ENCODE results near the gene EPHB3. TPM values are rescaled to one million over a fixed set of nuclear protein-coding genes. Genes with fewer than 3 reads are reported as not detected.

The EPHB3 gene
- polyA plus RNA-seq, 2 of the 4 experiments (the other 2 are of a cell fraction), result 0.36 to 0.50 TPM

GRCh38 chr3:184597829-184598573, 36.4 kb downstream of the EPHB3 start:
- Histone ChIP-seq H3K27ac (no peak overlapping the region), H3K4me3 (no peak overlapping the region), H3K4me2 (no peak overlapping the region), H3K4me1 (no peaks in the 10 kb centered on the region), H3K9me3 (no peaks in the 10 kb centered on the region)
- FAIRE-seq, result no peak
- DNase-seq (ENCODE audit: low read depth in 1 of 2, low spot score in 1 of 2), result no peak
- ChIA-PET POLR2A (no interaction called here), CTCF (interaction anchor here (0.7 to 3.3 kb wide), 3 partner anchors 19 to 179 kb away, joined by 3 to 9 read pairs (median 3); partner anchors contain the start of gene EPHB3)
- TF ChIP-seq, protein P1, sequence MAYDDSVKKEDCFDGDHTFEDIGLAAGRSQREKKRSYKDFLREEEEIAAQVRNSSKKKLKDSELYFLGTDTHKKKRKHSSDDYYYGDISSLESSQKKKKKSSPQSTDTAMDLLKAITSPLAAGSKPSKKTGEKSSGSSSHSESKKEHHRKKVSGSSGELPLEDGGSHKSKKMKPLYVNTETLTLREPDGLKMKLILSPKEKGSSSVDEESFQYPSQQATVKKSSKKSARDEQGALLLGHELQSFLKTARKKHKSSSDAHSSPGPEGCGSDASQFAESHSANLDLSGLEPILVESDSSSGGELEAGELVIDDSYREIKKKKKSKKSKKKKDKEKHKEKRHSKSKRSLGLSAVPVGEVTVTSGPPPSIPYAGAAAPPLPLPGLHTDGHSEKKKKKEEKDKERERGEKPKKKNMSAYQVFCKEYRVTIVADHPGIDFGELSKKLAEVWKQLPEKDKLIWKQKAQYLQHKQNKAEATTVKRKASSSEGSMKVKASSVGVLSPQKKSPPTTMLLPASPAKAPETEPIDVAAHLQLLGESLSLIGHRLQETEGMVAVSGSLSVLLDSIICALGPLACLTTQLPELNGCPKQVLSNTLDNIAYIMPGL (CRISPR knock-in tag; IDR thresholded peaks at IDR 0.05; ENCODE audit: borderline replicate concordance), result no peak
- TF ChIP-seq ZC3H11A (IDR thresholded peaks at IDR 0.05), result no peak
- no peak for TF ChIP-seq CEBPB (IDR thresholded peaks at IDR 0.05)
- TF ChIP-seq BHLHE40 (IDR thresholded peaks at IDR 0.05; ENCODE audit: low read depth, low read length), result no peak
- TF ChIP-seq, protein P2, sequence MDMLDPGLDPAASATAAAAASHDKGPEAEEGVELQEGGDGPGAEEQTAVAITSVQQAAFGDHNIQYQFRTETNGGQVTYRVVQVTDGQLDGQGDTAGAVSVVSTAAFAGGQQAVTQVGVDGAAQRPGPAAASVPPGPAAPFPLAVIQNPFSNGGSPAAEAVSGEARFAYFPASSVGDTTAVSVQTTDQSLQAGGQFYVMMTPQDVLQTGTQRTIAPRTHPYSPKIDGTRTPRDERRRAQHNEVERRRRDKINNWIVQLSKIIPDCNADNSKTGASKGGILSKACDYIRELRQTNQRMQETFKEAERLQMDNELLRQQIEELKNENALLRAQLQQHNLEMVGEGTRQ (IDR thresholded peaks at IDR 0.05), result no peak
- no peak for TF ChIP-seq MAFK (IDR thresholded peaks at IDR 0.05; ENCODE audit: partially characterized antibody)
- TF ChIP-seq MAX (IDR thresholded peaks at IDR 0.05), result no peak
- TF ChIP-seq CHD2 (IDR thresholded peaks at IDR 0.05; ENCODE audit: low read length, partially characterized antibody), result no peak
- no peak for TF ChIP-seq RARB (CRISPR knock-in tag; IDR thresholded peaks at IDR 0.05)
- 78% methylated on average over 19 of the region's 20 CpGs for WGBS (ENCODE audit: missing lambda C conversion rate)
- ATAC-seq, result no peak

- Histone ChIP-seq H3K4me2 (no peak overlapping the region), H3K4me3 (no peak overlapping the region), H3K9me3 (no peaks in the 10 kb centered on the region), H3K4me1 (no peaks in the 10 kb centered on the region), H3K27ac (no peak overlapping the region)
- ChIA-PET CTCF (interaction anchor here (1.1 to 3.3 kb wide), 2 partner anchors 37 to 179 kb away, joined by 3 to 9 read pairs; partner anchors contain the start of gene EPHB3), POLR2A (no interaction called here)
- 94% methylated on average over 5 of the region's 7 CpGs for WGBS (ENCODE audit: missing lambda C conversion rate)
- TF ChIP-seq SMC3 (IDR thresholded peaks at IDR 0.05), result no peak
- no peak for TF ChIP-seq SREBF2 (IDR thresholded peaks at IDR 0.05)
- TF ChIP-seq HOXA7 (CRISPR knock-in tag; IDR thresholded peaks at IDR 0.05), result no peak
- DNase-seq (ENCODE audit: low read depth in 1 of 2, low spot score in 1 of 2), result no peak
- no peak for ATAC-seq
- FAIRE-seq, result no peak
Observed at GRCh38 chr3:184598574-184598927, 37.0 kb downstream of the EPHB3 start.

DNA sequence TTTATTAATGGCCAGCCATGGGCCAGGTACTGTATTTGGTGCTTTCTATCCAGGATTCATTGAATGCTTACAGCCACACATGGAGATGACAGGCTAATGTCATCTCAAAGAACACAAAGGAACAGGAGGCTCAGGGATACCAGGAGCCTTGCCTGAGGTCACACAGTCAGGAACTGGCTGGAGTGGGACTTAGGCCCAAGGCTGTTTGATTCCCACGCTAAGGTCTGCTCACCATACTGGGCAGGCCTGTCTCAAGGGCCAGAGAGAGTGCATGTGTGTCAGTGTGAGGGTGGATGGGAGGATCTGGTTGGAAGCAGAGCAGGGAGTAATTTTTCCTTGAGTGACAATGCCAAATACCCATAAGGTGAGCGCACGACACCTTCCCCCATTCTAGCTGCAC, 37.6 kb downstream of the EPHB3 start:
- H3K4me3 ChIP-seq, result no peak overlapping the region
- no peak overlapping the region for H3K4me2 ChIP-seq
- WGBS (ENCODE audit: missing lambda C conversion rate), result 100% methylated on average over 3 of the region's 3 CpGs
- no peak for FAIRE-seq
- no peak for TF ChIP-seq HDAC2 (IDR thresholded peaks at IDR 0.05)
- TF ChIP-seq POLR2A (IDR thresholded peaks at IDR 0.05; ENCODE audit: low read length), result no peak
- TF ChIP-seq CHD4 (IDR thresholded peaks at IDR 0.05; ENCODE audit: borderline replicate concordance), result no peak
- no peak for TF ChIP-seq EHF (CRISPR knock-in tag; IDR thresholded peaks at IDR 0.05)
- no peak for TF ChIP-seq PBX3 (IDR thresholded peaks at IDR 0.05)
- no peak for TF ChIP-seq KDM1A (IDR thresholded peaks at IDR 0.05; ENCODE audit: low read depth)
- TF ChIP-seq BHLHE40 (IDR thresholded peaks at IDR 0.05; ENCODE audit: low read depth, low read length), result no peak
- TF ChIP-seq ESRRA (IDR thresholded peaks at IDR 0.05; ENCODE audit: borderline replicate concordance, low read length), result no peak
- no peak for TF ChIP-seq JUN (IDR thresholded peaks at IDR 0.05)
- TF ChIP-seq, protein P3, sequence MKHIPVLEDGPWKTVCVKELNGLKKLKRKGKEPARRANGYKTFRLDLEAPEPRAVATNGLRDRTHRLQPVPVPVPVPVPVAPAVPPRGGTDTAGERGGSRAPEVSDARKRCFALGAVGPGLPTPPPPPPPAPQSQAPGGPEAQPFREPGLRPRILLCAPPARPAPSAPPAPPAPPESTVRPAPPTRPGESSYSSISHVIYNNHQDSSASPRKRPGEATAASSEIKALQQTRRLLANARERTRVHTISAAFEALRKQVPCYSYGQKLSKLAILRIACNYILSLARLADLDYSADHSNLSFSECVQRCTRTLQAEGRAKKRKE (CRISPR knock-in tag; IDR thresholded peaks at IDR 0.05; ENCODE audit: low read depth), result no peak
- no peak overlapping the region for H3K27ac ChIP-seq
- ATAC-seq, result no peak
- no peak for DNase-seq (ENCODE audit: low read depth in 1 of 2, low spot score in 1 of 2)
- ChIA-PET POLR2A (no interaction called here), CTCF (interaction anchor here (3.3 kb wide), 1 partner anchor 38 kb away, joined by 9 read pairs; the partner anchor contains the start of gene EPHB3)
- no peaks in the 10 kb centered on the region for H3K4me1 ChIP-seq
- no peaks in the 10 kb centered on the region for H3K9me3 ChIP-seq
